Activated CD4-positive, alpha-beta T cell treated with anti-CD3 and anti-CD28 coated beads, Interleukin-2, amount 10 ng/mL, durations not matched to agents 24 days and 14 days (primary cell): ENCODE measurements around the gene SLC66A1. TPM values are rescaled to one million over a fixed set of nuclear protein-coding genes. Genes with fewer than 3 reads are reported as not detected.

ENCODE experiments used
- DNase-seq: peaks from one replicate; pipeline ENCODE4 v3.0.0; 2022
- H3K27ac Mint-ChIP-seq: one replicate; pipeline ENCODE4 v1.8.0; 2022; ENCODE audit warnings: mild to moderate bottlenecking, mixed read lengths
- H3K27me3 Mint-ChIP-seq: one replicate; pipeline ENCODE4 v1.8.0; 2022; ENCODE audit warnings: mixed read lengths
- H3K36me3 Mint-ChIP-seq: one replicate; pipeline ENCODE4 v1.8.0; 2022; ENCODE audit warnings: low read depth, mild to moderate bottlenecking, mixed read lengths
- H3K4me1 Mint-ChIP-seq: one replicate; pipeline ENCODE4 v1.8.0; 2021; ENCODE audit warnings: mixed read lengths
- H3K4me3 Mint-ChIP-seq: one replicate; pipeline ENCODE4 v1.8.0; 2022; ENCODE audit warnings: mild to moderate bottlenecking, moderate library complexity, mixed read lengths
- H3K9me3 Mint-ChIP-seq: one replicate; pipeline ENCODE4 v1.8.0; 2021; ENCODE audit warnings: mixed read lengths
- intact Hi-C: fragments of 100-400 bp; cut with micrococcal nuclease; formaldehyde crosslinking; loops from one replicate; pipeline ENCODE4 v1.15.1; 2023
- total RNA-seq: library from RNA; stranded (reverse); gene quantifications from 2 replicates; pipeline ENCODE4 v1.2.3, GENCODE V29; 2022

SLC66A1 gene
- total RNA-seq, 1 donor from 2014 or later = 10.1 TPM

DNA sequence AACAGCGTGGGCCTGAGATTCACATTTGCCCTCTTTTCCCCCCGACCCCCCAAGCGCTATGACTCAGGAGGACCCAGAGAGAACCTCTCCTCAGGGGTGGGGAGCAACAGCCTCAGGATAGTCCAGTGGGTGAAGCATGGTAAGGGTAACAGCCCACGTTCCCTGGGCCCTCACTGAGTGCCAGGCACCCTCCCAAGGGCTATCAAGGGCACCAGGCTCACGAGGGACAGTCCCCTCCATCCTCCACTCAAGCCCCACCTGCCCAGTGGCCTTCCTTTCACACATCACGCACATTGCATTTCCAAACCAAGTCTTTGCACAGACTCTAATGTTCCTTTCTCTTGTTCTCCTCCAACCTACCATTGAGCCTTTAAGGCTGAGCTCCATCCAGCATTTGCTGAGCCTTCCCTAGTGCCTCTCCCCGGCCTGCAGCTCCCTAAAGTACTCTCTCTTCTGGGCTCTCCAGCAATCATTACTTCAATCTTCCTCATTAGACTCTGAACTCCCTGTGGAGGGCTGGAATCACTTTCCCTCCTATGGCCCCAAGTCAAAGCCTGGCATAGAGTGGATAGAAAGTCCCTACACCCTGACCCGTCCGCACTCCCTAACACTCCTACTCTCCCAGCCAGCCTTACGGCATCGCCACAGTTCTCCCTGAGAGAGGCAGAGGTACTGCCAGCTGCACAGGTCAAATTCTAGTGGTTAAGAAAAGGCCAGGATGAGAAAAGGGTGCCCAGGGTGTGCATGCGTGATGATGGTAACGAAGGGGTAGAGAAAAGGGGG is 1.2 kb upstream of the SLC66A1 start:
- H3K27ac Mint-ChIP-seq = peak overlapping the region; percentile 89
- no peaks in the 10 kb centered on the region for H3K9me3 Mint-ChIP-seq
- peak; percentile 56 for DNase-seq
- no peaks in the 10 kb centered on the region for H3K27me3 Mint-ChIP-seq
- H3K36me3 Mint-ChIP-seq = peaks cover 9% of the 10 kb centered on the region
- peaks cover 30% of the 10 kb centered on the region for H3K4me1 Mint-ChIP-seq
- intact Hi-C loops = loop anchor here (1.0 kb wide), 1 partner anchor 173 kb away; no protein-coding TSS in a partner anchor
- H3K4me3 Mint-ChIP-seq = peak overlapping the region; percentile 92

DNA sequence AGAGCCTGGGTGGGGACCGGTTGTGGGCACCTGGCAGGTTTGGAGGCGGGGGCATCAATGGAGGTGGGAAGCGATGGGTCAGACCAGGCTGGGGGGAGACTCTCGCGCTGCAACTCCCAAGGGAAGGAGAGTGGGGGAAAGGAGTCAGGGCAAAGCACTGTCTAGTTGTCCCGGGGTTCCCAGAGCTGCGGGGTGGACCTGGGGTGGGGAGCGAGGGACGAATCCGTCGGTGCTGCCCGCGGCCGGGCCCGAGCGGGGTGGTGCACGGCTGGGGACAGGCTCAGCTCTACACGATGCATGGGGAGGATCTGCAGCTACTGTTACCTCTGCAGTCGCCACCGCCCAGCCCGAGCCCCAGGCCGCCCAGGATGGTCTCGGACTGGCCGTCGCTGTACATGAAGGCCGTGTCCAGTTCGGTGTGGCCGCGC is 609 bp upstream of the SLC66A1 start:
- peaks cover 35% of the 10 kb centered on the region for H3K4me1 Mint-ChIP-seq
- H3K4me3 Mint-ChIP-seq = peak overlapping the region; percentile 92
- intact Hi-C loops = loop anchor here (1.0 kb wide), 1 partner anchor 173 kb away; no protein-coding TSS in a partner anchor
- H3K9me3 Mint-ChIP-seq = no peaks in the 10 kb centered on the region
- peaks cover 9% of the 10 kb centered on the region for H3K36me3 Mint-ChIP-seq
- DNase-seq = no peak
- no peaks in the 10 kb centered on the region for H3K27me3 Mint-ChIP-seq
- H3K27ac Mint-ChIP-seq = peak overlapping the region; percentile 89

DNA sequence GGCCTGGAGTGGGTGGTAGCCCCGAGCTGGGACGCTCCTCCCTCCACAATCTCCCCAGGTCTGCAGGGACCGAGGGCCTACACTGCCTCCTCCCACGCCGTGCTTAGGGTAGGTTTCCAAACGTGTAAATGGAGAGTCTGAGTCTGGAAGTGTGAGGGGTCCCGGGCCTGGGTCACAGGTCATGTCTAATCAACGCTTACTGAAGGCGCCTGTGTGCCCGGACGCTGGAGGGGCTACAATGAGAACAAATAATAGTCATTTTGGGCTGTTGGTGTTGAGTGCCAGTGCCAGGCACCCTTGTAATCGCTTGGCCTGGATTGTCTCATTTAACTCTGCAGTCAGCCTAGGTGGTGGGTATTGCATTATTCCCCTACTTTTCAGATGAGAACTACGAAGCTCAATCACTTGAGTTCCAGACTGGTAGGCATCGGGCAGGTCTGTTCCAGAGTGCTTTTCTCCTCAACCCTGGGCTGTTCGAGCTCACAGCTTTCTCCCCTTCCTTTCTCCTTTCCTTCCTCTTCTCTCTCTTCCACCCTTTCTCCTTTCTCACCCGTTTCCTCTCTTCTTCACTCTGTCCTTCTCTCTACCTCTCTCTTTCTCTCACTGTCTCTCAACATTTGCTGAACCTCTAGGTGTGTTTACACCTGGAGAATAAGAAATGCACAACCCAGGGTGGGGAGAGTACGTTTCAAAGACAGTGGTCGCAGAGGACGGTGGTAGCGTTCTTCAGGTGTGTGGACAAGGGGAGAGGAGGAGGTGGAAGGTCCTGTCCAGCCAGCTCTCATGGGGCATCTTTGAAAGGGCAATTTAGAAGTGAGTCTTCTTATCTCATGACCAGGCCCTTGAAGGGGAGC is 883 bp downstream of the SLC66A1 start:
- H3K9me3 Mint-ChIP-seq = no peaks in the 10 kb centered on the region
- H3K36me3 Mint-ChIP-seq = peaks cover 1% of the 10 kb centered on the region
- no peaks in the 10 kb centered on the region for H3K27me3 Mint-ChIP-seq
- intact Hi-C loops = loop anchor here (1.0 kb wide), 1 partner anchor 62 kb away; the partner anchor contains the start of genes EMC1 and MRTO4
- peak; percentile 77 for DNase-seq
- peak overlapping the region; percentile 75 for H3K27ac Mint-ChIP-seq
- H3K4me3 Mint-ChIP-seq = peak overlapping the region; percentile 92
- H3K4me1 Mint-ChIP-seq = peaks cover 35% of the 10 kb centered on the region

DNA sequence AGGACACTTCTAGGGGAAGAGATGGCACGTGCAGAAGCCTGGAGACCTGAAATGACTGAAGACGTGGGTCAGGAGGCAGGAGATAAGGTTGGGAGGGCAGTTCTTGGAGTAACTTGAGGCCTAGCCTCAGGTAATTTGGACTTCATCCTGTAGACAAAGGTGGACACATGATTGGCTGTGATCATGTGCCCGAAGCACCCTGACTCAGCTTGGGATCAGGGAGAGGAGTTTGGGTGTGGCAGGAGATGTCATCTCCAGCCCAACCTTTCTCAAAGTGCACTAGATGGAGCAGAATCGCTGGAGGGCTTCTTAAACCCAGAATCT is 1.5 kb downstream of the SLC66A1 start:
- Mint-ChIP-seq H3K27ac (peak overlapping the region; percentile 75), H3K4me3 (peak overlapping the region; percentile 92), H3K9me3 (no peaks in the 10 kb centered on the region), H3K27me3 (no peaks in the 10 kb centered on the region), H3K36me3 (peaks cover 1% of the 10 kb centered on the region), H3K4me1 (peaks cover 35% of the 10 kb centered on the region)
- intact Hi-C loops = no loop called here
- peak; percentile 57 for DNase-seq

DNA sequence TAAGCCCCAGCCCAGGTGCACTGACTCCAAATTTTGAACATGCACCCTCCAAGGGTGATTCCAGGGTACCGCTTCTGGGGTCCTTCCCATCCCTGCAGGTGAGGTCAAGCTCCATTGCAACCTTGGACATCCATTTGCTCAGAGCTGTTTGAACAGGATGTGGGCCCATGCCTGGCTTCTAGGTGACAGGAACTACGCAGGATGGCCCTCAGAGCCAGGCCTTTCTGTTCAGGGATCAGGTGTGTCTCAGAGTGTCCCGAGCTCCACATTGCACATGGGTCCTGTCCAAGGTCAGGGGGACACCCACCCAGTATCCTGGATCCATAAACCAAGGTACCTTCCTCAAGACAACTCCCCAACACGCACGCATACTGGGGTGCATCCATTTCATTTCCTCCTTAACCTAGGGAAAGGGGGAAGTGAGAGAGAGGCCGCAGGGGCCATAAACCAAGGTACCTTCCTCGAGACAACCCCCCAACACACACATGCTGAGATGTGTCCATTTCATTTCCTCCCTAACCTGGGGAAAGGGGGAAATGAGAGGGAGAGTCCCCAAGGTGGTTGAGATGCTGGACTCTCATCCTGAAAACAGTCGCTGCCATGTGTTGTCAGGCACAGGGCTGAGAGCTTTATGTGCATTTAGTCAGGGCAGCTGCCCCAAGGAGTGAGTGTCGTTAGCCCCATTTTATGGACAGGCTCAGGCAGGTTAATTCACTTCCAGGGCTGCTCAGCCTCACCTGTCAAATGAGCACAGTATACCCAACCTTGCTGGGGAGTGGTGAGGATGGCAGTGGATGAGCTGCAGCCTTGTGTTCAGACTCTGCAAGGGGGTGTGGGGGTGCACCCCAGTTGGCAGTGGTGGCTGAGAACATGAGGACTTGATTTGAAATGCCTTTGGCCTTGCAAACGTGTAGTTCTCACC is 2.1 kb downstream of the SLC66A1 start:
- Mint-ChIP-seq H3K27me3 (no peaks in the 10 kb centered on the region), H3K4me3 (no peak overlapping the region), H3K4me1 (peaks cover 33% of the 10 kb centered on the region), H3K27ac (no peak overlapping the region), H3K36me3 (peaks cover 1% of the 10 kb centered on the region), H3K9me3 (no peaks in the 10 kb centered on the region)
- peak; percentile 57 for DNase-seq
- intact Hi-C loops = no loop called here

DNA sequence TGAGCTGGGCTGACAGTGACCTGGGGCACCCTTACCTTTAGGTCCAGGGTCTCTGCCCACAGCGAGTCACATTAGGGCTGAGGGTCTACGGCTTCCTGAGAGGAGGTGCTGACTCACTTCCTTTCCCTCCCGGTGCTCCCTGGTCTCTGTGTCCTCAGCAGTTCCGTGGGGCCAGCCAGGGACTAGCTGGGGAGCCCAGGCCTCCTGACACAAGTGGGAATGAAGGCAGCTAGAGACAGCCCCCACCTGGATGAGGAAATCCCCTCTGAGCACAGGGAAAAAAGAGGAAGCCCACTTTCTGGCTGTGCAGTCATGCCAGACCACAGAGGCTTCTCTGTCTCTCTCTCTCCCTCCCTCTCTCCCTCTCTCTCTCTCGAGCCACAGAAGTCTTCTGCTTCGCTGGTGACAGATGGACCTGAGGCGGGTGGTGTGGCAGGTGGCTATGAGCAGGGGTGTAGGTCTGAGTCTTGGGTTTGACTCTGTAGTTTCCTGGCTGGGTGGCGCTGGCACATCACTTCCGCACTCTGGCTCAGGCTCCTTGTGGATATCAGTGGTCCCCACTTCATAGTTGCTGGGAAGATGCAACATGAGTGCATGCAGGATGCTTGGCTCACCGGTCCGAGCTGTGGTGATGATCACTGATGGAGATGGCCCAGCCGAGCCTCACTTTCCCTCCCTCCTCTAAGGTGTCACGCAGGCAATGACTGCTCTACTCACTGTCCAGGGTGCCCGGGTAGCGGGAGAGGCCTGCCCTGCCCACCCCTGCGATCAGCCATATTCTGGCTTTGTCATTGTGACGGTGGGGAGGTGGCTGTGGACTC is 3.5 kb downstream of the SLC66A1 start:
- Mint-ChIP-seq H3K27me3 (no peaks in the 10 kb centered on the region), H3K9me3 (no peaks in the 10 kb centered on the region), H3K36me3 (peaks cover 1% of the 10 kb centered on the region), H3K4me3 (peak overlapping the region; percentile 18), H3K4me1 (peaks cover 31% of the 10 kb centered on the region), H3K27ac (peak overlapping the region; percentile 68)
- intact Hi-C loops = no loop called here
- DNase-seq = no peak

DNA sequence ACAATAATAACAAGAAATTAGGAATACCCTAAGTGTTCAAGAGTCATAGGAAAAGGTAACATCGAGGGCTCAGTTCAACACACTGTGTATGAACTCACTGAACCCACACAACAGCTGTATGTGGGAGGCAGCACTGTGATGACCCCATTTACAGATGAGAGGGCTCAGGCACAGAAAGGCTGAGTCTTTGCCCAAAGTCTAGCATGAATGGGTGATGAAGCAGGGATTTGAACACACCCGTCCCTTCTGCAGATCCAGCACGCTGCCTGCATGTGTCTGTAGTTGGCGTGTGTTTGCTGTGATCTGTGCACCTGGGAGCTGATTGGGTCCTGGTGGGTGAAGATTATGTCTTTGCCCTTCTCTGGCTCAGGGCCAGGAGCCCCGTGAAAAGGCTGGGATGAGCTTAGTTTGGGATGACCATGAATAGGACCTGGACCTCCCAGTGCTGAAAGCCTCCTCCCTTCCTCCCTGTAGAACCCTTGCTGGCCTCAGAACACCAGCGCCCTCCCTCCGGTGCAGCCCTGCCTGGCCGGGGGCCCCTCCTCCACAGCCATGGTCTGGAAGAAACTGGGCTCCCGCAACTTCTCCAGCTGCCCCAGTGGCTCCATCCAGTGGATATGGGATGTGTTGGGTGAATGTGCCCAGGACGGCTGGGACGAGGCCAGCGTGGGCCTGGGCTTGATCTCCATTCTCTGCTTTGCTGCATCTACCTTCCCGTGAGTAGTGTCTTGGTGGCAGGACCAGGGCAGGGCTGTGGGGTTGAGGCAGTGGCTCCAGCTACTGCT is 5.2 kb downstream of the SLC66A1 start:
- H3K36me3 Mint-ChIP-seq = no peaks in the 10 kb centered on the region
- no peak overlapping the region for H3K27ac Mint-ChIP-seq
- H3K9me3 Mint-ChIP-seq = no peaks in the 10 kb centered on the region
- peaks cover 24% of the 10 kb centered on the region for H3K4me1 Mint-ChIP-seq
- H3K27me3 Mint-ChIP-seq = no peaks in the 10 kb centered on the region
- no peak for DNase-seq
- no peak overlapping the region for H3K4me3 Mint-ChIP-seq
- intact Hi-C loops = no loop called here

DNA sequence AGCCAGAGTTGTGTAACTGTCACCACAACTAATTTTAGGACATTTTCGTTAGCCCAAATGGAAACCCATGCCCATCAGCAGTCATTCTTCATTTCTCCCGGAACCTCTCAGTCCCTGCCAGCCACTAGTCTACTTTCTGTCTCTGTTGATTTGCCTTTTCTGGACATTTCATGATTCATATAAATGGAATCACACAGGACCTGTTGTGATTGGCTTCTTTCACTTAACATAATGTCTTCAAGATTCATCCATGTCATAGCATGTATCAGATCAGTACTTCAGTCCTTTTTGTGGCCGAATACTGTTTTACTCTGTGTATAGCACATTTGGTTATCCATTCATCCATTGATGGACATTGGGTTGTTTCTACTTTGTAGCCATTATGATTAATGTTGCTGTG is 7.1 kb downstream of the SLC66A1 start:
- Mint-ChIP-seq H3K9me3 (no peaks in the 10 kb centered on the region), H3K27ac (no peak overlapping the region), H3K4me1 (peaks cover 15% of the 10 kb centered on the region), H3K36me3 (no peaks in the 10 kb centered on the region), H3K4me3 (no peak overlapping the region), H3K27me3 (no peaks in the 10 kb centered on the region)
- no peak for DNase-seq
- intact Hi-C loops = no loop called here

DNA sequence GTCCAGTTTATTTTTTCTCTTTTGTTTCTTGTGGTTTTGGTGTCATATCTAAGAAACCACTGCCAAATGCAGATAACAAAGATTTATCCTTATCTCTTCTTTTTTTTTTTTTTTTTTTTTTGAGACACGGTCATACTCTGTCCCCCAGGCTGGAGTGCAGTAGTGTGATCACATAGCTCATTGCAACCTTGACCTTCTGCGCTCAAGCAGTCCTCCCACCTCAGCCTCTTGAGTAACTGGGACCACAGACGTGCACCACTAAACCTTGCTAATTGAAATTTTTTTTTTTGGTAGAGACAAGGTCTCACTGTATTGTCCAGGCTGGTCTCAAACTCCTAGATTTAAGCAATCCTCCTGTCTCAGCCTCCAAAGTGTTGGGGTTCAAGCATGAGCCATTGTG is 8.9 kb downstream of the SLC66A1 start:
- Mint-ChIP-seq H3K4me1 (peaks cover 3% of the 10 kb centered on the region), H3K27ac (no peak overlapping the region)
- no peak for DNase-seq

DNA sequence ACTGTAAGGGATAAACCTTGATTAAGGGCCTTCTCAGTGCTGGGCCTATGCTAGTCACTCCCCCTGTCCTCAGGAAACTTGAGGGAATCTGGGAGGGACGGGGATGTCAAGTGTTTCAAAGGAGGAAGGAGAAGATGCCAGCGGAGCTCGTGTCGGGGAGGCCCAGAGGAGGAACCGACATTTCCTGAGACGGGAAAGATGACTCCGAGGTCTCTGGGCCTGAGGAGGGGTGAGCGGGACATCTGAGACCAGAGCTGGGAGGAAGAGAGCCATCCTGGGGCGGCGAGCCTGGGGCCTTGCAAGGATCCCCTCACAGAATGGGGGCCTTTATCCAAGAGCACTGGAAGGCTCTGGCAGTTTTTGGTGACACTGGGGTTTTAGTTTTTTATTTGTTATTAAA is 10.4 kb downstream of the SLC66A1 start:
- Mint-ChIP-seq H3K4me3 (no peak overlapping the region), H3K27ac (no peak overlapping the region), H3K4me1 (no peaks in the 10 kb centered on the region), H3K36me3 (no peaks in the 10 kb centered on the region), H3K27me3 (no peaks in the 10 kb centered on the region), H3K9me3 (no peaks in the 10 kb centered on the region)
- DNase-seq = no peak
- intact Hi-C loops = no loop called here

More for the DNA sequence above, 8.9 kb downstream of the SLC66A1 start:
- no peaks in the 10 kb centered on the region for H3K36me3 Mint-ChIP-seq
- intact Hi-C loops = no loop called here
- no peaks in the 10 kb centered on the region for H3K27me3 Mint-ChIP-seq
- H3K9me3 Mint-ChIP-seq = no peaks in the 10 kb centered on the region
- no peak overlapping the region for H3K4me3 Mint-ChIP-seq

DNA sequence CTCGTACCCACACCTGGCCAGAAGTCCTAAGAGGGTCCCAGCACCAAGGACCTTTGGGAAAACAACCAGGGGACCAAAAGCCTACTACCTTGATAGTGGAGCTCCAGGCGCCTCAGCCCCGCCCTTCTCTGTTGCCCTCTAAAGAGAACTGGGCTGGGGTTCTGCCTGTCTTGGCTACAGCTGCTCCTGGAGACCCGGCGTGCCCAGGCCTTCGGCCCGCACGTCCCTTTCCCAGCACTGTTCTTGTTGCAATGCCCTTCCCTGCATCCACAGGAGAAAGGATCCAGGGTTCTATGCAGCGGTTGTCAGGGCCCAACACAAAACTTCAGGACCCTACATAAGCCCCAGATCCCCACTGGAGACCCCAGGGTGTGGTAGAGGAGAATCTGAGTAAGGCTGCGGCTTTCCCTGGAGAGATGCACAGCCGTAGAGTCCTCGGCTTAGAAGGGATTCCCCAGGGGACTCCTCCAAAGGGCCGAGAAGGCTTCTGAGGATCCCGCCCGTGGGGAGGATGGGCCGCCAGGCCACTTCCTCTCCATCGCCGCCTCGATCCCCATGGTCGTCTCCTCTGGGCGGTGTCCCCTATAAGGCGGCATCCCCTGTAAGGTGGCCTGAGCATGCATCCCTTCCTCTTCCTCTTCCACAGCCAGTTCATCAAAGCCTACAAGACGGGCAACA is 12.0 kb downstream of the SLC66A1 start:
- no peaks in the 10 kb centered on the region for H3K36me3 Mint-ChIP-seq
- DNase-seq = no peak
- H3K4me1 Mint-ChIP-seq = no peaks in the 10 kb centered on the region
- intact Hi-C loops = no loop called here
- H3K9me3 Mint-ChIP-seq = no peaks in the 10 kb centered on the region
- no peak overlapping the region for H3K27ac Mint-ChIP-seq
- H3K27me3 Mint-ChIP-seq = no peaks in the 10 kb centered on the region
- H3K4me3 Mint-ChIP-seq = no peak overlapping the region

DNA sequence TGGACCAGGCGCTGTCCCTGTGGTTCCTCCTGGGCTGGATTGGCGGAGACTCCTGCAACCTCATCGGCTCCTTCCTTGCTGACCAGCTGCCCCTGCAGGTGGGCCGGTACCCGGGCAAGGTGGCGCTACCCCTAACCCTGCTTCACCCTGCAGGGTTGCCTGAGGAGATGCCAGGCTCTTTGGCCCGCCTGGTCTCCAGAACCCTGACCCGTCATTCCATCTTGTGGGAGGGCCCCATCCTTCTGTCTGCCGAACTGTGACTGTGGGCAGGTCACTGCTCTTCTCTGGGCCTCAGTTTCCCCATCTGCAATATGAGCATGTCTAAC is 12.5 kb downstream of the SLC66A1 start:
- intact Hi-C loops = no loop called here
- H3K36me3 Mint-ChIP-seq = no peaks in the 10 kb centered on the region
- DNase-seq = no peak
- H3K27me3 Mint-ChIP-seq = no peaks in the 10 kb centered on the region
- no peak overlapping the region for H3K27ac Mint-ChIP-seq
- no peaks in the 10 kb centered on the region for H3K4me1 Mint-ChIP-seq
- no peaks in the 10 kb centered on the region for H3K9me3 Mint-ChIP-seq
- H3K4me3 Mint-ChIP-seq = no peak overlapping the region
